ENCODE results near the gene COP1. TPM values are rescaled to one million over a fixed set of nuclear protein-coding genes. Genes with fewer than 3 reads are reported as not detected.

The COP1 gene
- total and polyA plus RNA-seq, 2 of the 4 experiments (the other 2 are of a cell fraction) = 17.8 to 35.0 TPM

DNA sequence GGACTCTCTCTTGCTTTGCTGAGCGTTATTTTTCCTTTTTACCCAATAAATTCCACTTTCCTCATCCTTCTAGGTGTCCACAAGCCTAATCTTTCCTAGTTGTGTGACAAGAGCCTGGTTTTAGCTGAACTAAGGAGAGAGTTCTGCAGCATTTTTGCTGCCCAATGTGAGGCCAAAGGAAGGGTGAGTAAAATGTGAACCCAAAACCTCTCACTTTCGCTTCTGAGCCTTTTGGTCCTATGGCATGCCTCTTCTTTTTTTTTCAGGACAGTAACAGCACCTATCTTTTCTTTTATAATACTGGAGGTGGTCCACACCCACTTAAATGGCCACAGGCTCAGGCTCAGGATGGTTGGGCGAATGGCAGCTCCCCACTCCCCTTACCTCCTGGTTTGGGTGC lies 111.1 kb downstream of the COP1 start:
- no peak overlapping the region for H2BK20ac ChIP-seq (ENCODE audit: low read depth, low read length)
- H2AK5ac ChIP-seq (ENCODE audit: low read depth, low read length) = no peak overlapping the region
- DNase-seq (no peak), ATAC-seq (ENCODE audit: low read depth) (no peak)
- no peak overlapping the region for H2BK5ac ChIP-seq (ENCODE audit: low read depth, low read length, poor library complexity, severe bottlenecking)
- CTCF ChIA-PET = no interaction called here
- H2BK15ac ChIP-seq (ENCODE audit: low read depth, low read length) = no peak overlapping the region
- intact Hi-C loops (cut with micrococcal nuclease) = no loop called here
- H2AFZ ChIP-seq (replicated peaks; ENCODE audit: low read length, poor library complexity) = no peak overlapping the region
- H3K27me3 ChIP-seq (ENCODE audit: control insufficient read depth, insufficient read depth, low read length) = no peaks in the 10 kb centered on the region
- no peak overlapping the region for H3K14ac ChIP-seq (replicated peaks; ENCODE audit: low read depth, low read length)
- no TSS peak for BruUV-seq (replicated peaks)
- POLR2A ChIA-PET (ENCODE audit: unreplicated experiment) = no interaction called here
- in situ Hi-C loops (cut with MboI; ENCODE audit: low sequenced_read_pairs) = no loop called here
- H3K18ac ChIP-seq (ENCODE audit: low read depth, low read length) = no peak overlapping the region
- no peak overlapping the region for H2BK120ac ChIP-seq (ENCODE audit: low read depth, low read length)
- no peak overlapping the region for H2AK9ac ChIP-seq (replicated peaks; ENCODE audit: low read depth, low read length, poor library complexity)
- H3K4me3 ChIP-seq (ENCODE audit: insufficient read depth, low read depth, low read length) = no peak overlapping the region
- H3K27ac ChIP-seq (ENCODE audit: insufficient read depth, low read length) = no peak overlapping the region
- peaks cover 8% of the 10 kb centered on the region for H3K36me3 ChIP-seq (ENCODE audit: control insufficient read depth, insufficient read depth, low read length)
- no peak for TF ChIP-seq FOS (IDR thresholded peaks at IDR 0.05; ENCODE audit: low read depth, low read length)
- no peak for TF ChIP-seq CEBPB (IDR thresholded peaks at IDR 0.05; ENCODE audit: low read depth, low read length)
- no peak for TF ChIP-seq SMC3 (IDR thresholded peaks at IDR 0.05; ENCODE audit: low read depth, low read length)
- TF ChIP-seq MAZ (IDR thresholded peaks at IDR 0.05; ENCODE audit: borderline replicate concordance, low read depth, low read length) = no peak
- TF ChIP-seq CHD1 (IDR thresholded peaks at IDR 0.05; ENCODE audit: low read depth, low read length) = no peak
- TF ChIP-seq RAD21 (IDR thresholded peaks at IDR 0.05; ENCODE audit: low read length) = no peak
- TF ChIP-seq, protein P1, sequence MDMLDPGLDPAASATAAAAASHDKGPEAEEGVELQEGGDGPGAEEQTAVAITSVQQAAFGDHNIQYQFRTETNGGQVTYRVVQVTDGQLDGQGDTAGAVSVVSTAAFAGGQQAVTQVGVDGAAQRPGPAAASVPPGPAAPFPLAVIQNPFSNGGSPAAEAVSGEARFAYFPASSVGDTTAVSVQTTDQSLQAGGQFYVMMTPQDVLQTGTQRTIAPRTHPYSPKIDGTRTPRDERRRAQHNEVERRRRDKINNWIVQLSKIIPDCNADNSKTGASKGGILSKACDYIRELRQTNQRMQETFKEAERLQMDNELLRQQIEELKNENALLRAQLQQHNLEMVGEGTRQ (IDR thresholded peaks at IDR 0.05; ENCODE audit: low read depth, low read length) = no peak
- no peak for TF ChIP-seq BHLHE40 (IDR thresholded peaks at IDR 0.05; ENCODE audit: low read depth, low read length)
- no peak for TF ChIP-seq POLR2A (IDR thresholded peaks at IDR 0.05; ENCODE audit: low read depth, low read length)
- TF ChIP-seq RFX5 (IDR thresholded peaks at IDR 0.05; ENCODE audit: low read depth, low read length) = no peak
- TF ChIP-seq RCOR1 (IDR thresholded peaks at IDR 0.05; ENCODE audit: insufficient replicate concordance, low read length) = no peak
- no peak for TF ChIP-seq MXI1 (IDR thresholded peaks at IDR 0.05; ENCODE audit: borderline replicate concordance, low read depth, low read length)
- no peak for TF ChIP-seq ELK1 (IDR thresholded peaks at IDR 0.05; ENCODE audit: borderline replicate concordance, low read depth, low read length)
- TF ChIP-seq, protein P2, sequence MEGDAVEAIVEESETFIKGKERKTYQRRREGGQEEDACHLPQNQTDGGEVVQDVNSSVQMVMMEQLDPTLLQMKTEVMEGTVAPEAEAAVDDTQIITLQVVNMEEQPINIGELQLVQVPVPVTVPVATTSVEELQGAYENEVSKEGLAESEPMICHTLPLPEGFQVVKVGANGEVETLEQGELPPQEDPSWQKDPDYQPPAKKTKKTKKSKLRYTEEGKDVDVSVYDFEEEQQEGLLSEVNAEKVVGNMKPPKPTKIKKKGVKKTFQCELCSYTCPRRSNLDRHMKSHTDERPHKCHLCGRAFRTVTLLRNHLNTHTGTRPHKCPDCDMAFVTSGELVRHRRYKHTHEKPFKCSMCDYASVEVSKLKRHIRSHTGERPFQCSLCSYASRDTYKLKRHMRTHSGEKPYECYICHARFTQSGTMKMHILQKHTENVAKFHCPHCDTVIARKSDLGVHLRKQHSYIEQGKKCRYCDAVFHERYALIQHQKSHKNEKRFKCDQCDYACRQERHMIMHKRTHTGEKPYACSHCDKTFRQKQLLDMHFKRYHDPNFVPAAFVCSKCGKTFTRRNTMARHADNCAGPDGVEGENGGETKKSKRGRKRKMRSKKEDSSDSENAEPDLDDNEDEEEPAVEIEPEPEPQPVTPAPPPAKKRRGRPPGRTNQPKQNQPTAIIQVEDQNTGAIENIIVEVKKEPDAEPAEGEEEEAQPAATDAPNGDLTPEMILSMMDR (conservative IDR thresholded peaks at IDR 0.05; ENCODE audit: low read depth, low read length) = no peak
- no peak for TF ChIP-seq MAFK (IDR thresholded peaks at IDR 0.05; ENCODE audit: low read depth, low read length)
- TF ChIP-seq NFE2L2 (IDR thresholded peaks at IDR 0.05; ENCODE audit: low read depth, low read length) = no peak
- H3K9ac ChIP-seq (ENCODE audit: low read depth, low read length) = no peak overlapping the region
- dilution Hi-C loops (cut with HindIII; ENCODE audit: low sequenced_read_pairs, unreplicated experiment) = no loop called here
- H3K56ac ChIP-seq (ENCODE audit: extremely low read depth, insufficient read depth, low read length) = no peak overlapping the region
- H3K79me1 ChIP-seq (ENCODE audit: low read depth in 1 of 2, low read length in 2 of 2) = peaks cover 3% of the 10 kb centered on the region in 2 experiments; a peak in 3 of 4 replicates
- no peak overlapping the region for H3K23ac ChIP-seq (ENCODE audit: low read depth, low read length)
- H3K4me1 ChIP-seq (ENCODE audit: control insufficient read depth, insufficient read depth, low read length) = no peaks in the 10 kb centered on the region
- H3K4ac ChIP-seq (ENCODE audit: low read depth, low read length) = no peak overlapping the region
- no CpG with 5 or more reads among the region's 3 CpGs for WGBS, 2 experiments (ENCODE audit: extremely low coverage in 2 of 2, insufficient read length in 1 of 2)
- H3K4me2 ChIP-seq (ENCODE audit: low read depth, low read length) = no peak overlapping the region
- no peaks in the 10 kb centered on the region for H4K20me1 ChIP-seq (ENCODE audit: insufficient read depth, low read length)
- H3K9me1 ChIP-seq (ENCODE audit: insufficient read depth, low read length) = 0 out of 2 replicates have a peak, but pooled peaks cover 3% of the 10 kb centered on the region
- H4K91ac ChIP-seq (ENCODE audit: insufficient read depth, low read depth, low read length) = no peak overlapping the region
- H3K9me3 ChIP-seq (ENCODE audit: control insufficient read depth, insufficient read depth, low read length) = peaks cover 6% of the 10 kb centered on the region
- no peak overlapping the region for H4K8ac ChIP-seq (ENCODE audit: low read depth in 2 of 2, low read length in 2 of 2)
- H4K5ac ChIP-seq (ENCODE audit: low read depth, low read length) = no peak overlapping the region

Measured in IMR-90 (cell line).